Ovary (tissue), 3 donors: ENCODE data around the gene SEMA3C.

Source experiments
- CTCF ChIP-seq, 3 donors: fragments of 450-650 bp in 2 of 3; fragments of 200-600 bp in 1 of 3; IDR thresholded peaks; one replicate each; pipeline versions ENCODE4 v1.5.1 to v1.8.0; 2016 to 2022; ENCODE audit warnings: antibody characterized with exemption in 3 of 3, mild to moderate bottlenecking in 1 of 3
- POLR2A ChIP-seq: fragments of 450-650 bp; IDR thresholded peaks from one replicate; pipeline ENCODE4 v1.6.1; 2017; ENCODE audit warnings: antibody characterized with exemption, mild to moderate bottlenecking, moderate library complexity
- donor health status: DM: no; HTN: no; CAD: no.

DNA sequence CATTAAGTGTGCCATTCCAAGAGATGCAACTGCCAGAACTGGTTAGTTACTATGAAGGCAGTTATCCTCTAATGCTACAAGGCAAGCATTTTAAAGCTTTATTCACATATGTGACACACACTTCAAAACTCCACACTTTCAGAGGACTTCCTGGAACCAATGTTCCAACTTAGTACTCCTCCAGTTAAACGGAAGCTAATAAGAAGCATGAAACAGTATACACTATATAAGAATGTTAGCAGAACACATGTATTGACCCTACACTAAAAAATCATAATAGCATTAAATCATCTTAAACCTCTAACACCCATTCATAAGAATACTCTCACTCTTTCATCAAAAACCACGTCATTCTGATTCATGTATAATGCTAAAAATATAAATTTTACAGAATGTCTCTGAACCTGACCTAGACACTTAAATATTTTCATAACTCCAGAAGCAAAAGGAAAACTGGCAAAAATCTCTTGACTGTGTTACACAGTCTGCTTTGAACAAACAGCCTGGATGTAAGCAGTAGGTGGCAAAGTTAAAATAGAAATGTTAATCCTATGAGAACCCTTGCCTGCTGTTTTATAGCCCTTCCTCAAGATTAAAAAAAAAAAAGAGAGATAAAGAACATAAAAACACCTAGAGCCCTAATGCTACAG is 135.0 kb downstream of the SEMA3C start:
- no peak for TF ChIP-seq CTCF (IDR thresholded peaks at IDR 0.05)
- TF ChIP-seq POLR2A: no peak
